Ecto neural progenitor cell (in vitro differentiated cells): ENCODE results near the gene RRP8.

Source experiments
- DNase-seq: peaks from one replicate; pipeline ENCODE4 v3.0.0-alpha.2; 2018; ENCODE audit warnings: low spot score

The RRP8 gene

DNA sequence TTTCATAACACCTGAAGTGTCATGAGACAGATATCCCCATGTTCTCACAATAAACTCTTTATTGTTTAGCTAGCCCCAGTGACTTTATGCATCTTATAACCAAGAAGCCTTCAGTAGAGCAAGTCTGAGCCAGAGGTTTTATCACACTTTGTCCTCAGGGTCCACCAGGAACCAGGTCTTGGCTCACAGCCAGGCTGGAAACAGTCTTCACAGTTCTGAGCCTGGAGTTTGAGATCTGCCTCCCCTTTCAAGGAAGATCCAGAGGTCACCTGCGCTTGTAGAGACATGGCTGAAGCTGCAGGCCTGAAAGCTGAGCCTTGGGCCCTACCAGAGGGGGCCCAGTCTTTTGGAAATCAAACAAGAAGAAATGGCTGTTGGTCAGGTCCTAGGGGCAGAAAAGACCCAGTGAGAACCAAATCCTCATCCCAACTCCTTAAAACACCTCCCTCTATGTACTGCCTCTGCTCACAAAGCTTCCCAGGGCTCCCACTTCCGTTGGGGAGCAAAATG is 3.5 kb downstream of the RRP8 start:
- no peak for DNase-seq

DNA sequence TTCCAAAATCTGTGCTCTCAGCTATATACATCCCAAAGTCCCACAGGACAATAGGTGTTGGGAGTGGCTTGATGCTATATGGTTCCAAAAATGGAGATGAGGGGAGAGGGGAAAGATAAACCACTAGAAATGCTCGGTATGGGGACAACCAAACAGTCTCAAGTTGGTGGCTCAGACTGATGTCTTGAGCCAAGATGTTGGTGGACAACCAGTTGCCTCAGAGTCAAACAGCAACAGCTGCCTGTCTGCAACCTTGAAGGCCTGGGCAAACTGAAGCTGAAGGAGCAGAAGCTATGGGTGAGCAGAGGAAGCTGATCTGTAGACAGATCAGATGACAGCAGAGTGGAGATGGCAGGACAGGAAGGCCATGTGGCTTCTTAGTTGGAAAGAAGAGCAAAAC is 4.0 kb downstream of the RRP8 start:
- no peak for DNase-seq

DNA sequence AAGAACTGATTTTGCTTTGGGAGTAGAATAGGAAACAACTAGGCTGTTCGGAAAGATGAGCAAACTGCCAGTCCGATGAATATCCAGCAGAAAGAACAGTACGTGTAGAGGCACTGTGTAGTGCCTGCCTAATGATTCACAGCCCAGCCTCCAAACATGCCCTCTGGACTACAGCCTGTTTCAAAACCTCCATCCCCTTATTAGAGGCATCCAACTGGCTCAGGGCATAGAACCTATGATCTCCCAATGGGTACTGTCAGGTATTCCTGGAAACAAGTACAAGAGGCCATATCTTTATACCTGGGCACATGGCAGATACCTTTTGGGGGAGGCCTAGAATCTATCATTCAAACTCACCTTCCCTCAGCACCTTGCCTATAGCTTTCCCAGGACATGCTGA is 4.9 kb downstream of the RRP8 start:
- no peak for DNase-seq

- no peak for DNase-seq
Measured at GRCh38 chr11:6596239-6596877, 7.1 kb downstream of the RRP8 start.

DNA sequence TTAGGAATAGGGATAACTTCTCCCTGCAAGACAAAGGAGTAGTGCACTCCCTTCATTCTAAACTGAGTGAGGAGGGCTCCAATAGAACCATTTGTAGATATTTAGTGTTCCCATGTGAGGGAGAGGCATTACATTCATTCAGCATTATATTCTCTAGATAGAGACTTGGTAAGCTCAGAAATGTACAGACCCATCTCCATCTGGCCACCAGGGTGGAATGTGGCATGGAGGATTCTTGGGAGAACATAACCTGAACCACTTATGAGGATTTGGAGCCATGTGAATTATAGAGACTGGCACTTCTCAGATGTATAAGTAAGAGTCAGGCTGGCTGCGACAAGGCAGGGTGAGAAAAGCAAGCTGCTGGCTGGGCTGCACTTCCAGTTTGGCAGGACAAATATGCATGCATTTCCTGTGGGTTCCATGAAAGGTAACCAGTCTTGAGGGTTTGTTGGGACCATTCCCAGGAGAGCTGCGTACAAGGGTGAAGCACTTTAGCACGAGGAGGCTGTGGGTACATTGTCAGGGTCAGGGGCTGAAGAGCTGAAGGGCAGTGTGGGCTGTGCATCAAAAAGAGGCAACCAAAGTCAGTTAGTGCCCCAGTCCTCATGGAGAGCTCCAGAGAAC is 9.2 kb downstream of the RRP8 start:
- peak; percentile 22 for DNase-seq

- DNase-seq = no peak
Measured at GRCh38 chr11:6588018-6588417, 15.4 kb downstream of the RRP8 start.

- peak; percentile 46 for DNase-seq
Measured at GRCh38 chr11:6587360-6587953, 16.0 kb downstream of the RRP8 start.

DNA sequence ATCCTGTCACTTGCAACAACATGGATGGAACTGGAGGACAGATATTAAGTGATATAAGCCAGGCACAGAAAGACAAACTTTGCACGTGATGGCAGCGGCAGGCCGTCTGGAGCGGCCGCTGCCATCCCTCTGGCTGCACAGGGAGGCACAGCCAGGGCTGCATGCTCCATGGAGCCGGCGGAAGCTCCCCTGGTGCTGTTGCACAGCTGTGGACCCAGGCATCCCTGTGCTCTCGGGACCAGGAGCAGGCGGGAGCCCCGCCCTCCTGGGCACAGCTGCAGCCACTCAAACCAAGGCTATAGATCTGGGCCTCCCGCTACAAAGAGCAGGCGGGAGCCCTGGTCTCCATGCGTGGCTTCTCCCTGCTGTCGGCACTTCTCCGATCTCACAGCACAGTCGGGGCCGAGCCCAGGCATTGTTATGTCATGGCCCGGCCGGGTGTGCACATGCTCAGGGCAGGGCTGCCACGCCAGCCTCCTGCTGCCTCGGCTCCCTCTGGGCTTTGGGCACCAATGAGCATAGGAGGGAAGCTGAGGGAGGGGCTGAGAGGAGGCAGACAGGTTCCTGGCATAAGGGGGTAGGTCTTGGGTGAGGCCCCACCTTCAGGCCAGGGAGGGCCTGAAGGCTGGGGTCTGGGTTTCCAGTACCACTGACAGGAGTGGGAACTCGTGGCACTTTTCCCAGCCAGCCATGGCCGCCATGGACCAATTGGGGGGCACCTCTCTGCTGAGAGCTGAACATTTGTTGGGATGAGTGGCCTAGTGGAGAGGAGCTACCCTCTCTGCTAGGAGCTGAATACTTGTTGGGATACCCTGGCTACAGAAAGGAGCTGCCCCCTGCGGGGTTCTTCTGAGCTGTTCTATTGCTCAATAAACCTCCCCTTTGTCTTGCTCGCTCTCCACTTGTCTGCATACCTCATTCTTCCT is 16.7 kb downstream of the RRP8 start:
- peak; percentile 74 for DNase-seq

DNA sequence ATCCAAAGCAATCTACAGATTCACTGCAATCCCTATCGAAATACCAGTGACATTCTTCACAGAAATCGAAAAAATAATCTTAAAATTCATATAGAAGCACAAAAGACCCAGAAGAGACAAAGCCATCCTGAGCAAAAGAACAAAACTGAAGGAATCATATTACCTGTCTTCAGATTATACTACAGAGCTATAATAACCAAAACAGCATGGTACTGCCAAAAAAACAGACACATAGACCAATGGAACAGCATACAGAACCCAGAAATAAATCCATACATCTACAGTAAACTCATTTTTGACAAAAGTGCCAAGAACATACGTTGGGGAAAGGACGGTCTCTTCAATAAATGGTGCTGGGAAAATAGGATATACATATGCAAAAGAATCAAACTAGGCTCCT is 18.9 kb downstream of the RRP8 start:
- DNase-seq = no peak

DNA sequence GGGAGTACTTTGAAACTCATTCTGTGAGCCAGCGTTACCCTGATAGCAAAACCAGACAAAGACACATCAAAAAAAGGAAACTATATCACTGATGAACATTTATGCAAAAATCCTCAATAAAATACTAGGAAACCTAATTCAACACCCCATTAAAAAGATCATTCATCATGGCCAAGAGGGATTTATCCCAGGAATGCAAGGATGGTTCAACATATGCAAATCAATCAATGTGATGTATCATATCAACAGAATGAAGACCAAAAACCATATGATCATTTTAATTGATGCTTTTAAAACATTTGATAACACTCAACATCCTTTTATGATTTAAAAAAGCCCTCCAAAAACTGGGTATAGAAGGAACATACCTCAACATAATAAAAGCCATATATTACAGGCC is 19.8 kb downstream of the RRP8 start:
- DNase-seq = no peak

GRCh38 chr11:6579681-6580080 is 23.7 kb downstream of the RRP8 start:
- DNase-seq = no peak

GRCh38 chr11:6578134-6578533 is 25.3 kb downstream of the RRP8 start:
- no peak for DNase-seq

DNA sequence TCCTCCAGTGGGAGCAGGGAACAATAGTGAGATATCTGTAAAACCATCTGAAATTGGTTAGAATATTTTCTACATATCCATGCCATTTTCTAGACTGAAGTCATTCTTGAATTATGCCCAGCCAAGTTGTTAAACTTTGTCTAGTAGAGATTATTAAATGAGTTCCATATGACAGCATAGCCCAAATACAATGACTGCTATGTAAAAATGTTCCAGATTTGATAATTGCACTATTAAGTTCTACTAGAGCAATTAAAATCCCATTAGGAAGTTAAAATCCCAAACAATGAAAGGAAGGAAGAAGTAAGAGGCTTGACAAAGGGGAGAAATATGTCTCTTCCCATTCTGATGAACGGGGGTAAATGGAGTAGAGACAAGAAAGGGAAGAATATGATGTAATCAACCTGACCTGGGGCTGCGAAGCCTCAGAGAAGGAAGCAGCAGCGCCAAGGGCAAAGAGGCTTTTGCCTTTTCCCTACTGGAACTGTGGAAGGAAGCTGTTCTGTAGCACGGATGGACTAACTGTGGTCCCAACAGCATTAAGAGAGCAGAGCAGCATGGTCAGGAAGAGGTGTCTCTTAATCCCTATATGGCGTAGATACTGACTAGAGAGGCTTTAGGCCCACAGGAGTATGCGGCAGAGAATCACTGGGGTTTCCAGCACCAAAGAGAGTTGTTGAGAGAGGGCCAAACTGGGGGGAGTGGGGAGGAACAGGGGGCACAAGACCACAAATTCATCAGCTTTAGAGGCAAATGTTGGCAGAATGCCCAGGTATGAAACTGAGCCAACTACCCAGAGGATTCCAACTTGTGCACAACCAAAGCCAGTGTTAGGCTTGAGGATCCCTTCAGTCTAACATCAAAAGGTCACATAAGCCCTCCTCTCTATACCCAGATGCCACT is 26.7 kb downstream of the RRP8 start:
- no peak for DNase-seq

DNA sequence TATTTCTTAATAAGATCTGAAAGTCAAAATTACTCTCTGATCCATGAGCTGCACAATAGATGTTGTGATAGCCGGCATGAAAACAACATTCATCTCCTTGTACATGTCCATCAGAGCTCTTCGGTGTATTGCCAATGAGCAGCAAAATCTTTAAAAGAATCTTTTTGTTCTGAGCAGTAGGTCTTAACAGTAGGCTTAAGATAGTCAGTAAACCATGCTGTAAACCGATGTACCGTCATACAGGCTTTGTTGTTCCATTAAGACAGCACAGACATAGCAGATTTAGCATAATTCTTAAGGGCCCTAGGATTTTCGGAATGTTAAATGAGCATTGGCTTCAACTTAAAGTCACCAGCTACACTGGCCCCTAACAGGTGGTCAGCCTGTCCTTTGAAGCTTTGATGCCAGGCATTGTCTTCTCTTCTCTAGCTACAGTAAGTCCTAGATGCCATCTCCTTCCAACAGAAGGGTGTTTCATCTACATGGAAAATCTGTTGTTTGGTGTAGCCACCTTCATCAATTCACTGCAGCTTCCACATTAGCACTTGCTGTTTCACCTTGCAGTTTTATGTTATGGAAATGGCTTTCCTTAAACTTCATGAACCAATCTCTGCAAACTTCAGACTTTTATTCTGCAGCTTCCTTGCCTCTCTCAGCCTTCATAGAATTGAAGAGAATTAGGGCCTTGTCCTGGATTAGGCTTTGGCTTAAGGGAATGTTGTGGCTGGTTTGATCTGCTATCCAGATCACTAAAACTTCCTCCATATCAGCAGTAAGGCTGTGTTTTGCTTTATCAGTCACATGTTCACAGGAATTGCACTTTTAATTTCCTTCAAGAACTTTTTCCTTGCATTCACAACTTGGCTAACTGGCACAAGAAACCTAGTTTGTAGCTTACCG is 28.4 kb downstream of the RRP8 start:
- DNase-seq = no peak

GRCh38 chr11:6572215-6572614 is 31.2 kb downstream of the RRP8 start:
- DNase-seq = no peak

DNA sequence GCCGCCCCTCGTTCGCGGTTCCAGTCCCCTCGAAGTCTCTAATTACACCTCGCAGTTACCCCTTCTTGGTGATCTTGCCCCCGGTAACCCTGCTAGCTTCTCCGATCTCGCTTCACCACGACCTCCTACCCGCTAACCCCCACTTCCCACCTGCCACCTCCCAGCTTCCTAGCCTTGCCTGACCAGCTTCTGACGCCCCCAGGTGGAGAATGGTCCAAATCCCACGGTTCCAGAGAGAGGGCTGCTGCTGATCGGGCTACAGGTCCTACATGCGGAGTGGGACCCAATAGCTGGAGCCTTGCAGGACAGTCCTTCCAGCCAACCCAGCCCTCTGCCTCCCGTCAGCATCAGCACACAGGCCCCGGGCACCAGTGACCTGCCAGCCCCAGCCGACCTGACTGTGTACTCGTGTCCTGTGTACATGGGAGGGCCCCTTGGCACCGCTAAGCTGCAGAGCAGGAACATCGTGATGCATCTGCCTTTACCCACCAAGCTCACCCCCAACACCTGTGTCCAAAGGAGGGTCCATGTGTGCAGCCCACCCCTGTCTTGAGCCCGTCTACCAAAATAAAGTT is 31.9 kb downstream of the RRP8 start:
- no peak for DNase-seq

DNA sequence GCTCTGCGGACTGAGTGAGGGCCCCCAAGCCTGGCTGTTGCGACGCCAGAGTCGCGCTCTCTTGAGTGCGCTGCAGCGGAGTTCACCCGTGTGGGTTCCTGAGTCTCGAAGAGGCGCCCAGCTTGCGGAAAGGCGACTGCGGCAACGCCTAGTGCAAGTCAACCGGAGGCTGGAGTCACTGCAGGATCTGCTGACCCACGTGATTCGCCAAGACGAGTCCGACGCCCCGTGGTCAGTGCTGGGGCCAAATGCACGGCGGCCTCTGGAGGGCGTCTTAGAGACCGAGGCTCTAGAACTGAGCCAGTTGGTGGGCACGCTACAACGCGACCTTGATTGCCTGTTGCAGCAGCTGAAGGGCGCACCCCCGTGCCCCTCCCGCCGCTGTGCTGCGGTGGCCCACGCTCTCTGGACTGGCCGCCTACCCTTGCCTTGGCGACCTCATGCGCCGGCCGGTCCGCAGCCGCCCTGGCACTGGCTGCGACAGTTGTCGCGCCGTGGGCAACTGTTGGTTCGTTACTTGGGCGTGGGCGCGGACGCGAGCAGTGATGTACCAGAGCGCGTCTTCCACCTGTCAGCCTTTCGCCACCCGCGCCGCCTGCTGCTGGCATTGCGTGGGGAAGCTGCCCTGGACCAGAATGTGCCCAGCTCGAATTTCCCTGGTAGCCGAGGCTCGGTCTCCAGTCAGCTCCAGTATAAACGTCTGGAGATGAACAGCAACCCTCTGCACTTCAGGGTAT is 32.6 kb downstream of the RRP8 start:
- no peak for DNase-seq

DNA sequence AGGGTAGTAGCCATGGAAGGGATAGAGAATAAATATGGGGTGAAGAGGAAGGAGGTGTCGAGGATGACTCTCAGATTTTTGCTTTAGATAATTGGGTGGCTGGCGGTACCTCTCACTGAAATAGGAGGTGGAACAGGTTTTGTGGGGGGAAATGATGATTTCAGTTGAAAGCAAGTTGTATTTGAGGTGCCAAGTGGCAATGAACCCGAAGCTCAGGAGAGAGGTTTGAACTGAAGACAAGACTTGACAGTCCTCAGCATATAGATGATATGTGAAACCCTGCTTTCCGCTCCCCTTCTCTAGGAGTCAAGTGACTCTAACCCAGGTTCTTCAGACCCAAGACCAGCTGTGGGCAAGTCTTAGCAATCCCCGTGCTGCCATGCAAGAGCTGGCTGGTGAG is 33.7 kb downstream of the RRP8 start:
- DNase-seq = no peak

DNA sequence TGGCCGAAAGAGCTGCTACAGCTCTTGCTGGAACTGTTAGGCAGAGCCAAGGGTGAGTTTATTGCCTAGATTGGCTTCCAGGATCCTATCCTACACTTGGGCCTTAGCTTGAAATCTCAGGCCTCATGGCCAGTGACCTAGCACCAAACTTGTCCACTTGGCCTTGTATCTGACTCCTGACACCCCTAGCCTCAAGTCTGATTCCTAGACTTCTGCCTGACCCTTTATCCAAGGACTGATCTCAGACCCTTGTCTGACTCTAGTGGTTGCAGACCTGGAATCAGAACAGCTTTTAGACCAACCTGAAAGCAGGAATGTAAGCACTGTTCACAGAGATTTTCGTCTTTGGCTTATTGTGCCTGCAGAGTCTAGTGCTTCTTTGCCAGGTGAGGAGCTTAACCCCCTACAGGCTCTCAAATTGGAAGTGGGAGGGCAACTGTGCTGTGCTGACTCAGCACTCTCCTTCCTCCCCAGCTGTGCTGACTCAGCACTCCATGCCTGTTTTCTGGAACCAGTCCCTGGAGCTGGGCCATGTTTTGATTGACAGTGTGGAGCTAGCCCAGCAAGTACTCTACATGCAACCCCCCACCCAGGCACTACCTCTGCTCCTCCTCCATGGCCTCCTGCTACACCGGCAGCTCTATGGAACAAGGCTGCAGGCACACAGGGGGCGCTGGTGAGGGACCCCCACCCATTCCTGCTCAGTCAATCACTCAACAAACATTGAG is 35.1 kb downstream of the RRP8 start:
- no peak for DNase-seq
